Small intestine (tissue), 7 donors: ENCODE results near the gene ETV6. TPM values are rescaled to one million over a fixed set of nuclear protein-coding genes. Genes with fewer than 3 reads are reported as not detected.

Source experiments
- DNase-seq, 2 donors: peaks; one replicate each; pipeline versions ENCODE4 v3.0.0 to v3.0.0-alpha.2; 2013
- FAIRE-seq: peaks from 2 replicates; lab custom pipeline; 2012; peaks lifted over from hg19 to GRCh38; lab: Jason Lieb, UNC
- H3K27ac ChIP-seq, 3 donors: one replicate each; pipeline ENCODE4 v1.5.1; 2013; ENCODE audit warnings: low read length in 2 of 3, mild to moderate bottlenecking in 2 of 3, control low read depth in 1 of 3, inconsistent platforms in 1 of 3, low read depth in 1 of 3, moderate library complexity in 1 of 3
- H3K27me3 ChIP-seq, 3 donors: one replicate each; pipeline ENCODE4 v1.6.1; 2013; ENCODE audit warnings: low read length in 3 of 3, inconsistent platforms in 1 of 3; ENCODE audit not compliant: control insufficient read depth in 3 of 3, insufficient read depth in 3 of 3
- H3K36me3 ChIP-seq, 3 donors: one replicate each; pipeline ENCODE4 v1.6.1; 2013; ENCODE audit warnings: low read length in 3 of 3, inconsistent platforms in 1 of 3, low read depth in 1 of 3, mild to moderate bottlenecking in 1 of 3, moderate library complexity in 1 of 3; ENCODE audit not compliant: control insufficient read depth in 3 of 3, insufficient read depth in 2 of 3
- H3K4me1 ChIP-seq, 3 donors: one replicate each; pipeline ENCODE4 v1.6.1; 2013; ENCODE audit warnings: low read length in 2 of 3, inconsistent platforms in 1 of 3, low read depth in 1 of 3, mild to moderate bottlenecking in 1 of 3, moderate library complexity in 1 of 3; ENCODE audit not compliant: control insufficient read depth in 3 of 3, insufficient read depth in 2 of 3
- H3K4me3 ChIP-seq, 3 donors: one replicate each; pipeline ENCODE4 v1.5.1; 2013; ENCODE audit warnings: low read length in 3 of 3, control low read depth in 1 of 3, inconsistent platforms in 1 of 3, low read depth in 1 of 3, mild to moderate bottlenecking in 1 of 3, moderate library complexity in 1 of 3
- H3K9me3 ChIP-seq, 2 donors: one replicate each; pipeline ENCODE4 v1.6.1; 2013; ENCODE audit warnings: low read depth in 1 of 2, low read length in 1 of 2; ENCODE audit not compliant: control insufficient read depth in 2 of 2, insufficient read depth in 1 of 2
- WGBS, 3 donors: extraction: QIAGEN DNeasy Blood & Tissue Kit; methylation state at CpG; one replicate each; pipeline ENCODE4 v1.1.7; 2013; 5-methylcytosine and 5-hydroxymethylcytosine counted together
- polyA plus RNA-seq, 4 donors: library from polyadenylated mRNA; stranded (reverse) in 3 of 4; unstranded in 1 of 4; fragments of 200-250 nt in 3 of 4; fragments of 120-200 nt in 1 of 4; gene quantifications; one replicate each; pipeline versions ENCODE4 v1.2.1 to v1.2.3, GENCODE V29; 2013
- donor health status: healthy with polysubstance abuse.
- donor health status: control.
- donor health status: control.
- donor health status: Bipolar disorder and iron deficiency.
- donor health status: healthy.

Gene ETV6
- polyA plus RNA-seq, 4 donors = 5.1 to 13.6 (median 8.4) TPM

- whole genome bisulfite sequencing, 3 donors = 95 to 100% (median 98%) methylated on average over 3 of the region's 3 CpGs
Measured at GRCh38 chr12:11820476-11820875, 171.0 kb downstream of the ETV6 start.

GRCh38 chr12:11821386-11822080 is 172.1 kb downstream of the ETV6 start:
- 89 to 93% (median 91%) methylated on average over 10 of the region's 10 CpGs for WGBS, 3 donors

More at GRCh38 chr12:11820476-11820875, 171.0 kb downstream of the ETV6 start:
- H3K27ac ChIP-seq = no peak overlapping the region
- DNase-seq (no peak), FAIRE-seq (no peak)
- H3K9me3 ChIP-seq = no peaks in the 10 kb centered on the region
- H3K4me3 ChIP-seq = no peak overlapping the region
- peaks cover 0 to 21% (median 2%) of the 10 kb centered on the region in 3 donors for H3K36me3 ChIP-seq
- no peaks in the 10 kb centered on the region for H3K27me3 ChIP-seq
- peaks cover 0 to 7% (median 0%) of the 10 kb centered on the region in 3 donors for H3K4me1 ChIP-seq

DNA sequence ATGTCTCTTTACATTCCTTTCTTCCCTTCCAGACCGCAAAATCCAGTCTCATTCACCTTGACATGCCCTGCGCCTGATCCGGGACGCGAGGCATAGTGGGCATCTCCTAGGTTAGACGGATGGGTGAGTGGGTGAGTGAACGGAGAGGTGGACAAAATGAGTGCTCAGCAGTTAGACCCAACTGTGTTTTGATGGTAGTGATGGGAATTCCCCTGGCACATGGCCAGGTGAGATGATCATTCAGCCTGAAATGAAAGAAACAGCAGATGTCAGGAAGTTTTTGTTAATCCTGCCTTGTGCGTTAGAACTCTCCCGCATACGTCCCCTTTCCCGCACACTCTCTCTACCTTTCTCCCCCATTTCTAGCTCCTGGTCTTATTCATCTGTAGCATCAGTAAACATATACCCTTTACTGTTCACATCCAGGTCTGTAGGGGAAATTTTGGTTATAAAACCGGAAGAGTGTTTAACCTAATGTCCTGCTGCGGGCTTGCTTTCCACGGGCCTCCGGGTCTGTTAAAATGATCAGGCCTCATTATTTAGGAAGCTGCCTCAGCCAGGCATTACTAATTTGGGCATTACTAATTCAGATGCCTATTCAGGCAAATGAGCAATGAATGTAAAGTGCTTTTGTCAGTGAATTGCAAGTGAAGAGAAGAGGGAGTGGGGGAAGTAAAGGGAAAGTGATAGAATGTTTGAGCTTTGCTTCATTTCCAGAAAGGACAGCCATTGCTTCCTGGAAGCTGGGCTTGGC is 172.8 kb downstream of the ETV6 start:
- DNase-seq = no peak
- H3K9me3 ChIP-seq = no peaks in the 10 kb centered on the region
- H3K36me3 ChIP-seq = peaks cover 0 to 27% (median under 1%) of the 10 kb centered on the region in 3 donors
- WGBS, 3 donors = 58 to 73% (median 66%) methylated on average over 15 of the region's 15 CpGs
- H3K4me3 ChIP-seq = no peak overlapping the region
- H3K4me1 ChIP-seq = peaks cover 0 to 9% (median 7%) of the 10 kb centered on the region in 3 donors
- H3K27ac ChIP-seq = peak overlapping the region in 1 of 3 donors; percentile 71
- no peak for FAIRE-seq
- no peaks in the 10 kb centered on the region for H3K27me3 ChIP-seq

More at GRCh38 chr12:11821386-11822080, 172.1 kb downstream of the ETV6 start:
- peaks cover 0 to 25% (median 2%) of the 10 kb centered on the region in 3 donors for H3K36me3 ChIP-seq
- H3K4me1 ChIP-seq = peaks cover 0 to 7% (median 3%) of the 10 kb centered on the region in 3 donors
- DNase-seq (no peak), FAIRE-seq (no peak)
- no peaks in the 10 kb centered on the region for H3K9me3 ChIP-seq
- H3K4me3 ChIP-seq = no peak overlapping the region
- H3K27ac ChIP-seq = peak overlapping the region in 1 of 3 donors; percentile 71
- no peaks in the 10 kb centered on the region for H3K27me3 ChIP-seq

DNA sequence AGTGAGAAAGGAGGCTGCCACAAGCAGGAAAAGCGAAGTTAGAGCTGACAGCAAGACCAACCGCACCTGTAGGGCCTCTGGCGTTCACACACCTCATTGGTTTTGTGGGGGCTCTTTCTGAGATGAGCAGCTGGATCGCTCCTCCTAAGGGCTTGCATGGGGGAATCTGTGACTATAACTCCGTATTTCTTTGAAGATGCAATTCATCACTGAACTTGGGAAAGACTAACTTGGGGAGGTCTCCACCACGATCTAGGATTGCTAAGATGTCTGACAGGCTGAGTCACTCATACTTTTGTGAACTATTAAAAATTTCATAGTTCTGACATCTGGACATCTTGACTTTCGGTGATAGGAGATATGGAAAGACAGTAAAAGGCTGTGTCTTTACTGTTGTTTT is 173.6 kb downstream of the ETV6 start:
- peaks cover 0 to 31% (median 0%) of the 10 kb centered on the region in 3 donors for H3K36me3 ChIP-seq
- WGBS, 3 donors = 84 to 94% (median 93%) methylated on average over 7 of the region's 7 CpGs
- H3K27ac ChIP-seq = peak overlapping the region in 1 of 3 donors; percentile 71
- FAIRE-seq = no peak
- H3K4me1 ChIP-seq = peaks cover 0 to 13% (median 7%) of the 10 kb centered on the region in 3 donors
- H3K4me3 ChIP-seq = no peak overlapping the region
- no peaks in the 10 kb centered on the region for H3K9me3 ChIP-seq
- H3K27me3 ChIP-seq = no peaks in the 10 kb centered on the region
- DNase-seq = no peak

- H3K27me3 ChIP-seq = no peaks in the 10 kb centered on the region
- FAIRE-seq (no peak), DNase-seq (no peak)
- no peak overlapping the region for H3K4me3 ChIP-seq
- no peaks in the 10 kb centered on the region for H3K9me3 ChIP-seq
- H3K36me3 ChIP-seq = peaks cover 0 to 30% (median 0%) of the 10 kb centered on the region in 3 donors
- WGBS, 3 donors = 98% methylated on average over 9 of the region's 9 CpGs
- H3K27ac ChIP-seq = no peak overlapping the region
- peaks cover 0 to 13% (median 7%) of the 10 kb centered on the region in 3 donors for H3K4me1 ChIP-seq
Measured at GRCh38 chr12:11823593-11823992, 174.1 kb downstream of the ETV6 start.

- Histone ChIP-seq H3K27me3 (no peaks in the 10 kb centered on the region), H3K4me1 (peaks cover 0 to 13% (median 7%) of the 10 kb centered on the region in 3 donors), H3K36me3 (peaks cover 0 to 25% (median 0%) of the 10 kb centered on the region in 3 donors), H3K27ac (no peak overlapping the region), H3K4me3 (no peak overlapping the region), H3K9me3 (no peaks in the 10 kb centered on the region)
- DNase-seq (no peak), FAIRE-seq (no peak)
- WGBS, 3 donors = 89 to 96% (median 94%) methylated on average over 7 of the region's 7 CpGs
Measured at GRCh38 chr12:11824069-11824468, 174.6 kb downstream of the ETV6 start.

DNA sequence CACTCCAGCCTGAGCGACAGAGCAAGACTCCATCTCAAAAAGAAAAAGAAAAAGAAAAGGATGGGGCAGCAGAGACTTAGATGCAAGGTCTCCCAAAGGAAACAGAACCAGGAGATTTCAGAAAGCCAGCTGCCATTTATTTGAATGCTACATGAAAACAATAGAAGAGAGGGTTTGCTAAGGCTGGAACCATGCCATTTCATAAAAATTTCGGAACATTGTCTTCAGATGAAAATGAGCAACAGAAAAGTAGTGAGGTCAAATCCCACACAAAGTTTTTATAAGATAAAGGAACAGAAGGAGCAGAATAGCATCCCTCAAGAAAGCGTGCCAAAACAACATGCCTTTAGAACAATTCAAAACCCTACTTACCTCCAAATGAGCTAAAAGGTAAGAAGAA is 175.3 kb downstream of the ETV6 start:
- Histone ChIP-seq H3K9me3 (no peaks in the 10 kb centered on the region), H3K36me3 (peaks cover 0 to 23% (median 0%) of the 10 kb centered on the region in 3 donors), H3K4me3 (no peak overlapping the region), H3K27me3 (no peaks in the 10 kb centered on the region), H3K4me1 (peaks cover 0 to 14% (median 11%) of the 10 kb centered on the region in 3 donors), H3K27ac (no peak overlapping the region)
- no peak for FAIRE-seq
- 84 to 94% (median 92%) methylated on average over 3 of the region's 3 CpGs for WGBS, 3 donors
- DNase-seq = no peak

DNA sequence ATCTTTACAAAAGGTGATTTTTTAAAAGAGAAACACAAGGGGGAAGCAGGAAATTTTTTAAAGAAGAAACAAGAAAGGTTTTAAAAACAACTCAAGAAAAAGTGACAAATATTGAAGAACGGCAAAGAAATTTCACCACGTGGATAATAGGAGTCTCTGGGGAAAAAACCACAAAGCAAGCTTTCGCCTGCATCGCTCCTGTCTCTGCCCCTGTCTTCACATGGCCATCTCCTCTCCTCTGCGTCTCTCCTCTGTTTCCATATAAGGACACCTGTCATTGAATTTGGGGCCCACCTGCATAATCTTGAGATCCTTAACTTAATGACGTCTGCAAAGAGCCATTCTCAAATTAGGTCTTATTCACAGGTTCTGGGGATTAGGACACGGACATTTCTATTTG is 175.8 kb downstream of the ETV6 start:
- no peak overlapping the region for H3K4me3 ChIP-seq
- no peak overlapping the region for H3K27ac ChIP-seq
- H3K9me3 ChIP-seq = no peaks in the 10 kb centered on the region
- no peaks in the 10 kb centered on the region for H3K27me3 ChIP-seq
- H3K4me1 ChIP-seq = peaks cover 0 to 20% (median 13%) of the 10 kb centered on the region in 3 donors
- DNase-seq = no peak
- FAIRE-seq = no peak
- H3K36me3 ChIP-seq = peaks cover 0 to 23% (median 0%) of the 10 kb centered on the region in 3 donors
- 80 to 87% (median 83%) methylated on average over 7 of the region's 7 CpGs for WGBS, 3 donors
